A673 (cell line): Measurements from ENCODE around the gene OLIG1. TPM values are rescaled to one million over a fixed set of nuclear protein-coding genes. Genes with fewer than 3 reads are reported as not detected.

Experiments
- BruUV-seq: library from RNA; stranded (reverse); fragments of 400-500 nt; replicated peaks from 2 replicates; lab custom pipeline; 2021; lab: Mats Ljungman, UMichigan
- CTCF ChIA-PET: fragments of 300-600 bp; sonication (Branson Sonifier 250); formaldehyde crosslinking; loops from one replicate; lab custom pipeline; 2022; ENCODE audit warnings: antibody characterized with exemption; lab: Charles Lee
- POLR2A ChIA-PET: fragments of 300-600 bp; sonication (Branson Sonifier 250); formaldehyde crosslinking; loops from one replicate; lab custom pipeline; 2022; ENCODE audit warnings: antibody characterized with exemption; ENCODE audit not compliant: low non-redundant PET; lab: Charles Lee
- DNase-seq: peaks from one replicate; pipeline ENCODE4 v3.0.0-alpha.2; 2015; ENCODE audit warnings: low spot score
- H3K27ac ChIP-seq: fragments of 200-600 bp; sonication (generic); 2 replicates; pipeline ENCODE4 v1.5.1; 2016; ENCODE audit warnings: mixed run types, low read depth, mild to moderate bottlenecking, mixed read lengths, antibody characterized with exemption, low read length; ENCODE audit not compliant: poor library complexity, severe bottlenecking
- H3K27me3 ChIP-seq: fragments of 200-600 bp; sonication (generic); replicated peaks from 2 replicates; pipeline ENCODE4 v1.6.1; 2017; ENCODE audit warnings: mixed run types, low read depth, mild to moderate bottlenecking, mixed read lengths, antibody characterized with exemption, low read length; ENCODE audit not compliant: insufficient read depth, poor library complexity
- H3K36me3 ChIP-seq: fragments of 200-600 bp; sonication (generic); 2 replicates; pipeline ENCODE4 v1.6.1; 2016; ENCODE audit warnings: mixed run types, mild to moderate bottlenecking, mixed read lengths, antibody characterized with exemption, low read length; ENCODE audit not compliant: insufficient read depth, poor library complexity, severe bottlenecking
- H3K4me1 ChIP-seq: fragments of 200-600 bp; sonication (generic); 2 replicates; pipeline ENCODE4 v1.6.1; 2017; ENCODE audit warnings: mixed run types, mild to moderate bottlenecking, mixed read lengths, antibody characterized with exemption, low read length; ENCODE audit not compliant: insufficient read depth, poor library complexity, severe bottlenecking
- H3K4me3 ChIP-seq: fragments of 200-600 bp; sonication (generic); 2 replicates; pipeline ENCODE4 v1.5.1; 2016; ENCODE audit warnings: low read depth, mixed run types, mild to moderate bottlenecking, mixed read lengths, low read length; ENCODE audit not compliant: poor library complexity, severe bottlenecking
- H3K9me3 ChIP-seq: fragments of 200-600 bp; sonication (generic); 2 replicates; pipeline ENCODE4 v1.6.1; 2016; ENCODE audit warnings: mixed run types, low read depth, mild to moderate bottlenecking, mixed read lengths, antibody characterized with exemption, low read length; ENCODE audit not compliant: poor library complexity, severe bottlenecking
- CTCF ChIP-seq: fragments of 300-800, 200-600 bp; sonication (generic); conservative IDR thresholded peaks from 2 replicates; pipeline ENCODE4 v1.5.1; 2017; ENCODE audit warnings: low read depth, mild to moderate bottlenecking, antibody characterized with exemption, low read length, moderate library complexity, mixed read lengths
- EZH2 ChIP-seq: fragments of 200-600 bp; sonication (generic); IDR thresholded peaks from 2 replicates; pipeline ENCODE4 v1.6.1; 2017; ENCODE audit warnings: borderline replicate concordance, low read depth, mild to moderate bottlenecking, mixed read lengths, antibody characterized with exemption, low read length; ENCODE audit not compliant: poor library complexity, severe bottlenecking
- intact Hi-C: fragments of 100-400 bp; cut with micrococcal nuclease; formaldehyde crosslinking; loops from one replicate; pipeline ENCODE4 v1.10.0; 2022; ENCODE audit not compliant: unreplicated experiment
- total RNA-seq: library from RNA; stranded (reverse); gene quantifications from 2 replicates; pipeline ENCODE4 v1.2.3, GENCODE V29; 2021

Gene OLIG1
- total RNA-seq, 1 experiment from 2014 or later = not detected

- Histone ChIP-seq H3K36me3 (no peaks in the 10 kb centered on the region), H3K9me3 (no peaks in the 10 kb centered on the region), H3K4me3 (no peak overlapping the region), H3K27me3 (peaks cover 86% of the 10 kb centered on the region), H3K27ac (no peak overlapping the region), H3K4me1 (no peaks in the 10 kb centered on the region)
- ChIA-PET POLR2A (no interaction called here), CTCF (no interaction called here)
- BruUV-seq = no TSS peak
- intact Hi-C loops = no loop called here
- no peak for TF ChIP-seq EZH2
- TF ChIP-seq CTCF = no peak
- DNase-seq = no peak
These were observed 28.0 kb upstream of the OLIG1 start for GRCh38 chr21:33041981-33042380.

- ChIA-PET CTCF (no interaction called here), POLR2A (no interaction called here)
- Histone ChIP-seq H3K36me3 (no peaks in the 10 kb centered on the region), H3K4me1 (no peaks in the 10 kb centered on the region), H3K27ac (no peak overlapping the region), H3K4me3 (no peak overlapping the region), H3K27me3 (peaks cover 84% of the 10 kb centered on the region), H3K9me3 (no peaks in the 10 kb centered on the region)
- no TSS peak for BruUV-seq
- TF ChIP-seq EZH2 (no peak), CTCF (no peak)
- DNase-seq = peak; percentile 21
- intact Hi-C loops = no loop called here
These were observed 27.1 kb upstream of the OLIG1 start for GRCh38 chr21:33042812-33043211.

GRCh38 chr21:33046455-33046854, 23.5 kb upstream of the OLIG1 start:
- Histone ChIP-seq H3K9me3 (no peaks in the 10 kb centered on the region), H3K27ac (no peak overlapping the region), H3K4me1 (no peaks in the 10 kb centered on the region), H3K4me3 (no peak overlapping the region), H3K36me3 (no peaks in the 10 kb centered on the region), H3K27me3 (peaks cover 87% of the 10 kb centered on the region)
- no peak for DNase-seq
- POLR2A ChIA-PET = no interaction called here
- CTCF ChIA-PET = no interaction called here
- BruUV-seq = no TSS peak
- intact Hi-C loops = no loop called here
- TF ChIP-seq EZH2 = no peak
- TF ChIP-seq CTCF = no peak
